ENCODE measurements around the gene CTNND2.

The CTNND2 gene

GRCh38 chr5:11301171-11301570, 603.1 kb downstream of the CTNND2 start:
- no peak overlapping the region for H2AFZ ChIP-seq (ENCODE audit: low read depth, low read length)
- H3K36me3 ChIP-seq (ENCODE audit: insufficient read depth, low read length): peaks cover 6% of the 10 kb centered on the region
- H3K4me3 ChIP-seq (ENCODE audit: low read length): no peak overlapping the region
- no peaks in the 10 kb centered on the region for H3K27me3 ChIP-seq (ENCODE audit: insufficient read depth, low read length)
- H3K9me3 ChIP-seq (ENCODE audit: low read length): peaks cover 1% of the 10 kb centered on the region
- peaks cover under 1% of the 10 kb centered on the region for H3K4me1 ChIP-seq (ENCODE audit: insufficient read depth, low read length)

DNA sequence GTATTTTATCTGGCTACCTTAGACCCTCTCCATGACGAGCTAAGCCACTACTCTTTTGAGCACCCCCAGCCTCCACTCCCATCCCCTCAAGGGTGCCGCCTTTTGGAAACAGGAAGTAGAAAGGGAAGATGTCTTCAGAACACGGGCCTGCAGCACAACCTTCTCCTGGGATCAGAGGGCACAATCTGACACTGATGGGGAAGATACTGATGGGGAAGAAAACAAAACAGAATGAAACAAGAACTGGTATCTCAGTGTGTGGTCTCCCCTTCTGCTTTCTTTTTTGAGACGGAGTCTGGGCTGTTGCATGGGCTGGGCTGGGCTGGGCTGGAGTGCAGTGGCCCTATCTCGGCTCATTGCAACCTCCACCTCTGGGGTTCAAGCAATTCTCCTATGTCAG, 603.5 kb downstream of the CTNND2 start:
- Histone ChIP-seq H3K36me3 (ENCODE audit: insufficient read depth, low read length) (peaks cover 6% of the 10 kb centered on the region), H2AFZ (ENCODE audit: low read depth, low read length) (no peak overlapping the region), H3K4me1 (ENCODE audit: insufficient read depth, low read length) (no peaks in the 10 kb centered on the region), H3K27me3 (ENCODE audit: insufficient read depth, low read length) (no peaks in the 10 kb centered on the region), H3K4me3 (ENCODE audit: low read length) (no peak overlapping the region), H3K9me3 (ENCODE audit: low read length) (peaks cover 1% of the 10 kb centered on the region)

GRCh38 chr5:11298877-11299276, 605.4 kb downstream of the CTNND2 start:
- Histone ChIP-seq H3K36me3 (ENCODE audit: insufficient read depth, low read length) (peaks cover 6% of the 10 kb centered on the region), H3K27me3 (ENCODE audit: insufficient read depth, low read length) (no peaks in the 10 kb centered on the region), H3K4me1 (ENCODE audit: insufficient read depth, low read length) (no peaks in the 10 kb centered on the region), H3K9me3 (ENCODE audit: low read length) (no peaks in the 10 kb centered on the region), H2AFZ (ENCODE audit: low read depth, low read length) (no peak overlapping the region), H3K4me3 (ENCODE audit: low read length) (no peak overlapping the region)

DNA sequence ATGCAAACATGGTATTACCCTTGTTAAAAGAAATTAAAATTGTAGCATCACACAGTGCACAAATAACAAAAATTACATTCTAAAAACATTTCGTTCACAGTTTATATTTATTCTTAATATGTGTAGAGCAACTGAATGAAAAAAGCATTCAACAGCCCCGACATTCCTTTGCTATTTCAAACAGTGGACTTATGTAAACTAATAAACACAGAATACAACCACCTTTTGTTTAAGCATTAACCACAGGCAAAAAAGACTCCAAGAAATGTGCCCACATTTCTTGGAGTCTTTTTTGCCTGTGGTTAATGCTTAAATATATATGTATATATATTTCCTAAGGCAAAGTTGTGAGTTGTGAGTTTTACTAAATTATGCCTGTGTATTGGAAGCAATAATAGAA, 610.7 kb downstream of the CTNND2 start:
- H3K4me1 ChIP-seq (ENCODE audit: insufficient read depth, low read length): peaks cover 9% of the 10 kb centered on the region
- no peak overlapping the region for H2AFZ ChIP-seq (ENCODE audit: low read depth, low read length)
- H3K36me3 ChIP-seq (ENCODE audit: insufficient read depth, low read length): no peaks in the 10 kb centered on the region
- no peak overlapping the region for H3K4me3 ChIP-seq (ENCODE audit: low read length)
- no peaks in the 10 kb centered on the region for H3K27me3 ChIP-seq (ENCODE audit: insufficient read depth, low read length)
- H3K9me3 ChIP-seq (ENCODE audit: low read length): no peaks in the 10 kb centered on the region

- peaks cover 9% of the 10 kb centered on the region for H3K4me1 ChIP-seq (ENCODE audit: insufficient read depth, low read length)
- H3K4me3 ChIP-seq (ENCODE audit: low read length): no peak overlapping the region
- H3K9me3 ChIP-seq (ENCODE audit: low read length): no peaks in the 10 kb centered on the region
- no peaks in the 10 kb centered on the region for H3K36me3 ChIP-seq (ENCODE audit: insufficient read depth, low read length)
- H2AFZ ChIP-seq (ENCODE audit: low read depth, low read length): no peak overlapping the region
- no peaks in the 10 kb centered on the region for H3K27me3 ChIP-seq (ENCODE audit: insufficient read depth, low read length)
Observed at GRCh38 chr5:11292648-11293356, 611.4 kb downstream of the CTNND2 start.

GRCh38 chr5:11289733-11290132, 614.5 kb downstream of the CTNND2 start:
- peaks cover 3% of the 10 kb centered on the region for H3K9me3 ChIP-seq (ENCODE audit: low read length)
- no peak overlapping the region for H2AFZ ChIP-seq (ENCODE audit: low read depth, low read length)
- H3K4me3 ChIP-seq (ENCODE audit: low read length): no peak overlapping the region
- H3K4me1 ChIP-seq (ENCODE audit: insufficient read depth, low read length): peaks cover 9% of the 10 kb centered on the region
- H3K27me3 ChIP-seq (ENCODE audit: insufficient read depth, low read length): no peaks in the 10 kb centered on the region
- H3K36me3 ChIP-seq (ENCODE audit: insufficient read depth, low read length): no peaks in the 10 kb centered on the region

DNA sequence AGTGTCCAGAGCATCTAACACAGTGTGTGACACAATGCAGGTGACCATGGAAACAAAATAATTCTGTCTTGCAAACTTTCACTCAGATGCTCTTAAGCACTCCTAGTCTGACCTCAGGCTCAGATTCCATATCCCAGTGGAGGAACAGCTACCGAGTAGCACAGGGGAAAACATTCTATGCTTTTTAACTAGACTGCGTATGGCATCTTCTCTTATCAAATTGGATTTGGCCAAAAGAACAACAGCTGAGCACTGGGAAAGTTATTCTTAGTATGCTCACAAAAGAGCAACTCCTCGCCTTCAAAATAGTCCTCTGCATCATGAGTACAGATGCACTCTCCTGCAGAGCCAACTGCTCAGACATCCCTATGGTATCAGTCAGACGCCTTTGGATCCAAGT, 615.0 kb downstream of the CTNND2 start:
- H3K36me3 ChIP-seq (ENCODE audit: insufficient read depth, low read length): no peaks in the 10 kb centered on the region
- H3K27me3 ChIP-seq (ENCODE audit: insufficient read depth, low read length): no peaks in the 10 kb centered on the region
- peaks cover 5% of the 10 kb centered on the region for H3K9me3 ChIP-seq (ENCODE audit: low read length)
- H3K4me1 ChIP-seq (ENCODE audit: insufficient read depth, low read length): peaks cover 9% of the 10 kb centered on the region
- no peak overlapping the region for H3K4me3 ChIP-seq (ENCODE audit: low read length)
- H2AFZ ChIP-seq (ENCODE audit: low read depth, low read length): no peak overlapping the region

DNA sequence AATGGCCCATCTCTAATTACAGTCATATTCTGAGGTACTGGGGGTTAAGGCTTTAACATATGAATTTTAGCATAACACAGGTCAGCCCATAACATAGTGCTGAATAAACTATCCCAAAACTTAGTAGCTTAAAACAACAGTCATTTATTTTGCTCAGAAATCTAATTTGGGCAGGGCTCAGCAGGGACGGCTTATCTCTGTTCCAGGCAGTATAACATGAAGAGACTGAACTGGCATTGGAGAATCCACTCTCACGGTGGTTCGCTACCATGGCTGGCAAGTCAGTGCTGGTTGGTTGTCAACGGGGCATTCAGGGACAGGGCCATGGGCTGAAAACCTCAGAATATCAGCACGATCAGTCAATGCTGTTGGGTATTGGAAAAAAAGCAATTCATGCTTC, 622.4 kb downstream of the CTNND2 start:
- H3K27me3 ChIP-seq (ENCODE audit: insufficient read depth, low read length): no peaks in the 10 kb centered on the region
- no peaks in the 10 kb centered on the region for H3K4me1 ChIP-seq (ENCODE audit: insufficient read depth, low read length)
- peaks cover 15% of the 10 kb centered on the region for H3K9me3 ChIP-seq (ENCODE audit: low read length)
- H2AFZ ChIP-seq (ENCODE audit: low read depth, low read length): no peak overlapping the region
- peaks cover 3% of the 10 kb centered on the region for H3K36me3 ChIP-seq (ENCODE audit: insufficient read depth, low read length)
- H3K4me3 ChIP-seq (ENCODE audit: low read length): no peak overlapping the region

DNA sequence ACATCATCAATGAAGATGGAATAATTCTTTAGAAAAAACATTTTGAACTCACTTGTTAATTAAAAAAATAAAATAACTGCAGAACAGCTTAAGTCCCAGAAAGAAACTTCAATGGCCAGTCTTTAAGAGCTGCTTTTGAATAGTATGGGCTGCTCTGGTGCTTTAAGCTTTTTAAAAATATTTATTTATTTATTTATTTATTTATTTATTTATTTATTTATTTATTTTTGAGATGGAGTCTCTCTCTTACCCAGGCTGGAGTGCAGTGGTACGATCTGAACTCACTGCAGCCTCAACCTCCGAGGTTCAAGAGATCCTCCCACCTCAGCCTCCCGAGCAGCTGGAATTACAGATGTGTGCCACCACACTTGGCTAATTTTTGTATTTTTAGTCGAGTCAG, 626.9 kb downstream of the CTNND2 start:
- Histone ChIP-seq H3K9me3 (ENCODE audit: low read length) (peaks cover 9% of the 10 kb centered on the region), H2AFZ (ENCODE audit: low read depth, low read length) (no peak overlapping the region), H3K36me3 (ENCODE audit: insufficient read depth, low read length) (peaks cover 3% of the 10 kb centered on the region), H3K4me3 (ENCODE audit: low read length) (no peak overlapping the region), H3K27me3 (ENCODE audit: insufficient read depth, low read length) (no peaks in the 10 kb centered on the region), H3K4me1 (ENCODE audit: insufficient read depth, low read length) (no peaks in the 10 kb centered on the region)

- no peak overlapping the region for H3K4me3 ChIP-seq (ENCODE audit: low read length)
- no peaks in the 10 kb centered on the region for H3K27me3 ChIP-seq (ENCODE audit: insufficient read depth, low read length)
- H3K9me3 ChIP-seq (ENCODE audit: low read length): peaks cover 3% of the 10 kb centered on the region
- no peaks in the 10 kb centered on the region for H3K36me3 ChIP-seq (ENCODE audit: insufficient read depth, low read length)
- H2AFZ ChIP-seq (ENCODE audit: low read depth, low read length): no peak overlapping the region
- peaks cover 10% of the 10 kb centered on the region for H3K4me1 ChIP-seq (ENCODE audit: insufficient read depth, low read length)
Observed at GRCh38 chr5:11273180-11273903, 630.9 kb downstream of the CTNND2 start.

- Histone ChIP-seq H3K27me3 (ENCODE audit: insufficient read depth, low read length) (no peaks in the 10 kb centered on the region), H3K36me3 (ENCODE audit: insufficient read depth, low read length) (no peaks in the 10 kb centered on the region), H3K4me3 (ENCODE audit: low read length) (no peak overlapping the region), H3K4me1 (ENCODE audit: insufficient read depth, low read length) (peaks cover 10% of the 10 kb centered on the region), H3K9me3 (ENCODE audit: low read length) (no peaks in the 10 kb centered on the region), H2AFZ (ENCODE audit: low read depth, low read length) (no peak overlapping the region)
Observed at GRCh38 chr5:11269515-11269914, 634.7 kb downstream of the CTNND2 start.

DNA sequence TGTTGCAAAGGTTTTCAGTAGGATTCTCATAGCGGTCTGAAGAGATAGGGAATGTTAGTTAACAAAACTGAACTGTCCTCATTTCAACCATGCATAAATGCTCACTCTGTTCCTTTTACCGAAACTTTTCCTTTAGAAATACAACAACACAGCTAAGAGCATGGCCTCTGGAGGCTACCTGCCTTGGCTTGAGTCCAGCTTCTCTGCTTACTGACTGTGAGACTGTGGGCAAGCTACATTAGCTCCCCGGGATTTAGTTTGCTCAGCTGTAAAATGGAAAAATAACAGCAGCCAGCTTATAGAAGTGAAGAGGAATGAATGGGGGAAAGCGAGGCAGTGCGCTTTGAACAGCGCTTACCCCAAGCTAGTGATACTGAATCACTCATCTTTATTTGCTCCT, 635.4 kb downstream of the CTNND2 start:
- Histone ChIP-seq H3K4me1 (ENCODE audit: insufficient read depth, low read length) (peaks cover 10% of the 10 kb centered on the region), H3K4me3 (ENCODE audit: low read length) (no peak overlapping the region), H3K36me3 (ENCODE audit: insufficient read depth, low read length) (no peaks in the 10 kb centered on the region), H2AFZ (ENCODE audit: low read depth, low read length) (no peak overlapping the region), H3K9me3 (ENCODE audit: low read length) (no peaks in the 10 kb centered on the region), H3K27me3 (ENCODE audit: insufficient read depth, low read length) (no peaks in the 10 kb centered on the region)

DNA sequence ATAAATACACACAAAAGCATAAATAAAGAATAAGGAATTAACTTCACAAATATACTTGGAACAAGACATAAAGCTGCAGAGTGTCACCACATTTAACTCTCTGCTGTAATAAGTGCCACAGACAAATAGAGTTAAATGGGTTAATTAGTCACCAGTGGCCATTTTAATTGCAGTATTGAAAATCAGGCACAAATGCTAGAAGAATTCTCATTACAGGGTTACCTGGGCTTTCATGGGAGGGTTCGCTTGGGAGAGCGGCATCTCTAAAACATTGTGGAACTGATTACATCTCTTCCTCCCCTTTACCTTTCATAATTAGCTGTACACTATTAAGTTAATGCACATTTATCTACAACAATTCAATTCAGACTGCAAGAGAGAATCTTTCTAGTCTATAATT, 637.9 kb downstream of the CTNND2 start:
- Histone ChIP-seq H3K36me3 (ENCODE audit: insufficient read depth, low read length) (no peaks in the 10 kb centered on the region), H3K4me1 (ENCODE audit: insufficient read depth, low read length) (peaks cover 10% of the 10 kb centered on the region), H3K9me3 (ENCODE audit: low read length) (no peaks in the 10 kb centered on the region), H3K27me3 (ENCODE audit: insufficient read depth, low read length) (no peaks in the 10 kb centered on the region), H2AFZ (ENCODE audit: low read depth, low read length) (no peak overlapping the region), H3K4me3 (ENCODE audit: low read length) (no peak overlapping the region)

All from neuron (in vitro differentiated cells).